ENCODE measurements around the gene XPC.

XPC gene

GRCh38 chr3:14138109-14138877, 40.1 kb downstream of the XPC start:
- H3K4me1 ChIP-seq (ENCODE audit: low read length): no peaks in the 10 kb centered on the region
- H3K27me3 ChIP-seq (ENCODE audit: low read depth, low read length): no peaks in the 10 kb centered on the region
- TF ChIP-seq EZH2phosphoT487 (IDR thresholded peaks at IDR 0.05; ENCODE audit: low read depth) (no peak), CTCF (IDR thresholded peaks at IDR 0.05; ENCODE audit: low read depth, low read length) (no peak)
- no peak overlapping the region for H3K27ac ChIP-seq (ENCODE audit: low read length)
- H3K9me3 ChIP-seq (ENCODE audit: insufficient read depth, low read length): no peaks in the 10 kb centered on the region
- H3K4me2 ChIP-seq (ENCODE audit: low read length): no peak overlapping the region
- H3K9ac ChIP-seq (ENCODE audit: low read length): no peak overlapping the region
- H4K20me1 ChIP-seq (ENCODE audit: insufficient read depth, low read length): no peaks in the 10 kb centered on the region
- no peaks in the 10 kb centered on the region for H3K79me2 ChIP-seq (ENCODE audit: low read length)
- no peak overlapping the region for H3K4me3 ChIP-seq (ENCODE audit: low read length)
- H2AFZ ChIP-seq (ENCODE audit: low read depth, low read length): no peak overlapping the region
- peaks cover 76% of the 10 kb centered on the region for H3K36me3 ChIP-seq (replicated peaks; ENCODE audit: low read depth, low read length)

GRCh38 chr3:14137445-14137844, 41.0 kb downstream of the XPC start:
- H3K27me3 ChIP-seq (ENCODE audit: low read depth, low read length): no peaks in the 10 kb centered on the region
- H3K4me2 ChIP-seq (ENCODE audit: low read length): no peak overlapping the region
- no peak overlapping the region for H3K27ac ChIP-seq (ENCODE audit: low read length)
- TF ChIP-seq CTCF (IDR thresholded peaks at IDR 0.05; ENCODE audit: low read depth, low read length) (no peak), EZH2phosphoT487 (IDR thresholded peaks at IDR 0.05; ENCODE audit: low read depth) (no peak)
- H4K20me1 ChIP-seq (ENCODE audit: insufficient read depth, low read length): no peaks in the 10 kb centered on the region
- H3K79me2 ChIP-seq (ENCODE audit: low read length): no peaks in the 10 kb centered on the region
- H2AFZ ChIP-seq (ENCODE audit: low read depth, low read length): no peak overlapping the region
- no peak overlapping the region for H3K4me3 ChIP-seq (ENCODE audit: low read length)
- no peaks in the 10 kb centered on the region for H3K4me1 ChIP-seq (ENCODE audit: low read length)
- H3K36me3 ChIP-seq (replicated peaks; ENCODE audit: low read depth, low read length): peaks cover 77% of the 10 kb centered on the region
- no peaks in the 10 kb centered on the region for H3K9me3 ChIP-seq (ENCODE audit: insufficient read depth, low read length)
- no peak overlapping the region for H3K9ac ChIP-seq (ENCODE audit: low read length)

- no peak overlapping the region for H3K27ac ChIP-seq (ENCODE audit: low read length)
- H3K36me3 ChIP-seq (replicated peaks; ENCODE audit: low read depth, low read length): peaks cover 77% of the 10 kb centered on the region
- no peak for TF ChIP-seq CTCF (IDR thresholded peaks at IDR 0.05; ENCODE audit: low read depth, low read length)
- no peak for TF ChIP-seq EZH2phosphoT487 (IDR thresholded peaks at IDR 0.05; ENCODE audit: low read depth)
- H3K4me2 ChIP-seq (ENCODE audit: low read length): no peak overlapping the region
- H3K4me1 ChIP-seq (ENCODE audit: low read length): no peaks in the 10 kb centered on the region
- no peaks in the 10 kb centered on the region for H3K79me2 ChIP-seq (ENCODE audit: low read length)
- no peaks in the 10 kb centered on the region for H3K27me3 ChIP-seq (ENCODE audit: low read depth, low read length)
- no peak overlapping the region for H3K4me3 ChIP-seq (ENCODE audit: low read length)
- no peaks in the 10 kb centered on the region for H3K9me3 ChIP-seq (ENCODE audit: insufficient read depth, low read length)
- H2AFZ ChIP-seq (ENCODE audit: low read depth, low read length): no peak overlapping the region
- no peak overlapping the region for H3K9ac ChIP-seq (ENCODE audit: low read length)
- H4K20me1 ChIP-seq (ENCODE audit: insufficient read depth, low read length): no peaks in the 10 kb centered on the region
Measured at GRCh38 chr3:14137004-14137403, 41.4 kb downstream of the XPC start.

GRCh38 chr3:14135581-14135980, 42.8 kb downstream of the XPC start:
- Histone ChIP-seq H4K20me1 (ENCODE audit: insufficient read depth, low read length) (no peaks in the 10 kb centered on the region), H3K27ac (ENCODE audit: low read length) (no peak overlapping the region), H3K36me3 (replicated peaks; ENCODE audit: low read depth, low read length) (peaks cover 83% of the 10 kb centered on the region), H3K4me2 (ENCODE audit: low read length) (no peak overlapping the region), H3K4me3 (ENCODE audit: low read length) (no peak overlapping the region), H3K79me2 (ENCODE audit: low read length) (no peaks in the 10 kb centered on the region), H3K9ac (ENCODE audit: low read length) (no peak overlapping the region), H3K4me1 (ENCODE audit: low read length) (no peaks in the 10 kb centered on the region), H3K9me3 (ENCODE audit: insufficient read depth, low read length) (no peaks in the 10 kb centered on the region), H2AFZ (ENCODE audit: low read depth, low read length) (no peak overlapping the region), H3K27me3 (ENCODE audit: low read depth, low read length) (no peaks in the 10 kb centered on the region)
- TF ChIP-seq CTCF (IDR thresholded peaks at IDR 0.05; ENCODE audit: low read depth, low read length) (no peak), EZH2phosphoT487 (IDR thresholded peaks at IDR 0.05; ENCODE audit: low read depth) (no peak)

Measured in OCI-LY3 (cell line).